Heart right ventricle (tissue), 16 donors: Measurements from ENCODE around the gene MGAM2. TPM values are rescaled to one million over a fixed set of nuclear protein-coding genes. Genes with fewer than 3 reads are reported as not detected.

Experiments
- ATAC-seq, 8 donors: fragments of 200-7000 bp; cut with Tn5 transposase; one replicate each; pipeline ENCODE4 v1.9.1; 2020; ENCODE audit warnings: mild to moderate bottlenecking in 8 of 8, moderate library complexity in 8 of 8, moderate number of reproducible peaks in 1 of 8
- DNase-seq, 2 donors: peaks; one replicate each; pipeline ENCODE4 v3.0.0-alpha.2; 2020
- H3K27ac ChIP-seq, 10 donors: fragments of 200-600 bp; sonication (generic) in 2 of 10; one replicate each; pipeline versions ENCODE4 v1.5.0 to v1.8.0; 2020 to 2022; ENCODE audit warnings: mild to moderate bottlenecking in 3 of 10
- H3K27me3 ChIP-seq, 7 donors: fragments of 200-600 bp; one replicate each; pipeline ENCODE4 v1.8.0; 2021 to 2022; ENCODE audit warnings: mild to moderate bottlenecking in 2 of 7
- H3K36me3 ChIP-seq, 9 donors: fragments of 200-600 bp; sonication (generic) in 1 of 9; one replicate each; pipeline versions ENCODE4 v1.5.0 to v1.8.0; 2020 to 2022; ENCODE audit warnings: mild to moderate bottlenecking in 2 of 9
- H3K4me1 ChIP-seq, 9 donors: fragments of 200-600 bp; sonication (generic) in 1 of 9; one replicate each; pipeline versions ENCODE4 v1.5.0 to v1.8.0; 2020 to 2022; ENCODE audit warnings: mild to moderate bottlenecking in 4 of 9
- H3K4me3 ChIP-seq, 10 donors: fragments of 200-600 bp; sonication (generic) in 2 of 10; one replicate each; pipeline versions ENCODE4 v1.5.0 to v1.8.0; 2020 to 2022; ENCODE audit warnings: mild to moderate bottlenecking in 7 of 10, moderate library complexity in 2 of 10
- H3K9me3 ChIP-seq, 11 donors: fragments of 200-600 bp in 10 of 11; sonication (generic) in 2 of 11; one replicate each; pipeline versions ENCODE4 v1.5.0 to v1.8.0; 2013 to 2022; ENCODE audit warnings: mild to moderate bottlenecking in 2 of 11, control low read depth in 1 of 11, moderate library complexity in 1 of 11
- WGBS, 2 donors: extraction: QIAGEN DNeasy Blood & Tissue Kit; methylation state at CpG; one replicate each; pipeline ENCODE4 v1.1.7; 2013; ENCODE audit warnings: inconsistent platforms in 1 of 2; 5-methylcytosine and 5-hydroxymethylcytosine counted together
- intact Hi-C, 10 donors: fragments of 100-400 bp; cut with DNase I; formaldehyde crosslinking; loops; one replicate each; pipeline versions ENCODE4 v1.11.1 to v1.14.2; 2022
- polyA plus RNA-seq, 2 donors: library from polyadenylated mRNA; stranded (reverse); fragments of 200-250 nt; gene quantifications; one replicate each; pipeline ENCODE4 v1.2.3, GENCODE V29; 2013
- total RNA-seq, 10 donors: library from RNA; stranded (reverse); fragmentation: NEBNext Ultra II Directional in 3 of 10; extraction: Animal tissue kit (Norgen Biotek cat#: 25700) in 3 of 10; gene quantifications; one replicate each; pipeline versions ENCODE4 v1.2.1 to v1.2.4, GENCODE V29; 2021 to 2023
- TF ChIP-seq, protein P1 (sequence below), 9 donors: fragments of 200-600 bp; sonication (generic) in 2 of 9; IDR thresholded peaks; one replicate each; pipeline versions ENCODE4 v1.5.0 to v1.8.0; 2021 to 2022; ENCODE audit warnings: antibody characterized with exemption in 9 of 9, mild to moderate bottlenecking in 5 of 9, moderate library complexity in 1 of 9
- donor health status: Arrhythmogenic right ventricular cardiomyopathy.
- donor health status: ischemic (EF 13 %, LVEDD 7.1; RV severe dilation, severe dysfunction).
- donor health status: healthy with polysubstance abuse.
- donor health status: DM: no; HTN: yes; CAD: no.
- donor health status: DM: no; HTN: no; CAD: no.
- donor health status: ischemic (EF 25% LVEDD 6.9; RV normal size, moderate dysfunction).
- donor health status: ischemic (EF 25% LVEDD 5.7; RV mildly dilated, moderate dysfunction).
- donor health status: healthy.
- donor health status: DM: yes; HTN: yes; CAD: no.
- donor health status: Ischemic cardiomyopathy.
- donor health status: ischemic (EF 35%, LVEDD 5.7; RV mildly dilated, moderate dysfunction).
- donor health status: nonischemic (EF 11% LVEDD 7.7; RV severe dilation, severe dysfunction).
- donor health status: DM: yes; HTN: yes; CAD: no.
- donor health status: PGD.
- donor health status: ischemic (EF 29% LVEDD 5.4; RV normal size, mild dysfunction).
- donor health status: nonischemic (EF 23%, LVEDD 6.1; RV moderate dilation, normal function).

The MGAM2 gene
- total and polyA plus RNA-seq, 12 donors = 0.05 to 0.09 (median 0.08) TPM; not detected in 9

DNA sequence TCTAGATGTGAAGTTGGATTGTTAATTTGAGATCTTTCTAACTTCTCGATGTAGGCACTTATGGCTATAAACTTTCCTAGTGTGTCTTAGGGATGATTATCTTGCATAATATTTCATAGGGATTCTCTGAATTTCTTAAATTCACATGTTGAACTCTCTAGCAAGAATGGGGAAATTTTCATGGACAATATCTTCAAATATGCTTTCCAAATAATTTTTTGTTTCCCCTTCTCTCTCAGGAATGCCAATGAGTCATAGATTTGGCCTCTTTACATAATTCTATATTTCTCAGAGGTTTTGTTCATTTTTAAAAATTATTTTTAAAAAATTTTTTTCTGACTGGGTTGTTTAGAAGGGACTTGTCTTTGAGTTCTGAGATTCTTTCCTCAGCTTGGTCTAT, 68.9 kb downstream of the MGAM2 start:
- DNase-seq = no peak
- H3K4me1 ChIP-seq = peaks cover 0 to 4% (median 0%) of the 10 kb centered on the region in 9 donors
- 80 to 89% methylated on average over 1 of the region's 1 CpG for WGBS, 2 donors
- intact Hi-C loops = loop anchor here in 3 of 10 donors (10.0 kb wide), 1 partner anchor 206 kb away; the partner anchor contains the start of gene TAS2R38 (in 3 of the 3)
- no peak for ATAC-seq
- no peaks in the 10 kb centered on the region for H3K27me3 ChIP-seq
- TF ChIP-seq, protein P1, sequence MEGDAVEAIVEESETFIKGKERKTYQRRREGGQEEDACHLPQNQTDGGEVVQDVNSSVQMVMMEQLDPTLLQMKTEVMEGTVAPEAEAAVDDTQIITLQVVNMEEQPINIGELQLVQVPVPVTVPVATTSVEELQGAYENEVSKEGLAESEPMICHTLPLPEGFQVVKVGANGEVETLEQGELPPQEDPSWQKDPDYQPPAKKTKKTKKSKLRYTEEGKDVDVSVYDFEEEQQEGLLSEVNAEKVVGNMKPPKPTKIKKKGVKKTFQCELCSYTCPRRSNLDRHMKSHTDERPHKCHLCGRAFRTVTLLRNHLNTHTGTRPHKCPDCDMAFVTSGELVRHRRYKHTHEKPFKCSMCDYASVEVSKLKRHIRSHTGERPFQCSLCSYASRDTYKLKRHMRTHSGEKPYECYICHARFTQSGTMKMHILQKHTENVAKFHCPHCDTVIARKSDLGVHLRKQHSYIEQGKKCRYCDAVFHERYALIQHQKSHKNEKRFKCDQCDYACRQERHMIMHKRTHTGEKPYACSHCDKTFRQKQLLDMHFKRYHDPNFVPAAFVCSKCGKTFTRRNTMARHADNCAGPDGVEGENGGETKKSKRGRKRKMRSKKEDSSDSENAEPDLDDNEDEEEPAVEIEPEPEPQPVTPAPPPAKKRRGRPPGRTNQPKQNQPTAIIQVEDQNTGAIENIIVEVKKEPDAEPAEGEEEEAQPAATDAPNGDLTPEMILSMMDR (IDR thresholded peaks at IDR 0.05) = no peak
- no peaks in the 10 kb centered on the region for H3K36me3 ChIP-seq
- H3K27ac ChIP-seq = no peak overlapping the region
- no peak overlapping the region for H3K4me3 ChIP-seq
- no peaks in the 10 kb centered on the region for H3K9me3 ChIP-seq

DNA sequence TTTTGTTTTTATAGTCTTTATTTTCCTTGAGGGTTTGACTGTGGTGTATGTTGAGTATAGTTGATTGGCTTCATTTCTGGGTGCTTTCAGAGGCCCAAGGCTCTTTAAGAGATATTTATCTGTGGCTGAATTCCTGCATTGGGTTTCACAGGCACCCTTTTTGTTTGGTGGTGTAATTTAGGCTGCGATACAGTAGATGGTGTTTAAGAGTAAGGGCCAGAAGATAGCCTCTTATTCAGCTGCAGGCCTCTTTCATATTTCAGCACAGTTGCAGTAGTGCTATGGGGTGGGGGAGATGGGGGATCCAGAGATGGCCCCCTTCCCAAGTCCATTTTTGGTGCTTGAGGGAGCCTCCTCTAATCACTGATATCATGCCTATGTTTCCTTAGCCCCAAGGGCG, 69.7 kb downstream of the MGAM2 start:
- TF ChIP-seq, protein P1 (IDR thresholded peaks at IDR 0.05) = no peak
- Histone ChIP-seq H3K9me3 (no peaks in the 10 kb centered on the region), H3K36me3 (no peaks in the 10 kb centered on the region), H3K4me3 (no peak overlapping the region), H3K4me1 (peaks cover 0 to 2% (median 0%) of the 10 kb centered on the region in 9 donors), H3K27ac (no peak overlapping the region), H3K27me3 (no peaks in the 10 kb centered on the region)
- intact Hi-C loops = loop anchor here in 3 of 10 donors (10.0 kb wide), 1 partner anchor 206 kb away; the partner anchor contains the start of gene TAS2R38 (in 3 of the 3)
- 77 to 85% methylated on average over 2 of the region's 2 CpGs for WGBS, 2 donors
- DNase-seq = no peak
- ATAC-seq = no peak

DNA sequence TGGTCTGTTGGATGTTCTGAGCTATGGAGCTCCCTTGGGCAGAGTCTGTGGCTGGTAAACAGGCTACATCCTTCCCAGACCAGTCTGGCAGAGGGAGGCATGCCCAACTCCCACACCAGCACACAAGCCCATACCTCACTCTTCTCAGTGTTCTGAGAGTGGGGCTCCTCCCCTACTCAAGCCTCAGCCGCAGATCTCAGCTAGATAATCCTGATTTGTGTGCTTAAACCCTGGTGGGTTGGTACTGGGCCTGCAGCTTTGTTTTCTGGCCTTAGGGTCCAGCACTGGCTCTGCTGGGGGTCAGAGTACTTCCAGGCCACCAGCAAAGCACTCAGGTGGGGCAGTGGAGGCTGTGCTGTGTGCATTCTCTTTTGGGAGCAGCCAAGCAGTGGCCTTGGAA, 70.4 kb downstream of the MGAM2 start:
- TF ChIP-seq, protein P1 (IDR thresholded peaks at IDR 0.05) = no peak
- 50 to 68% methylated on average over 1 of the region's 1 CpG for WGBS, 2 donors
- Histone ChIP-seq H3K9me3 (no peaks in the 10 kb centered on the region), H3K36me3 (no peaks in the 10 kb centered on the region), H3K27ac (no peak overlapping the region), H3K4me3 (no peak overlapping the region), H3K27me3 (no peaks in the 10 kb centered on the region), H3K4me1 (no peaks in the 10 kb centered on the region)
- DNase-seq (no peak), ATAC-seq (no peak)
- intact Hi-C loops = loop anchor here in 3 of 10 donors (10.0 kb wide), 1 partner anchor 207 kb away; the partner anchor contains the start of gene TAS2R38 (in 3 of the 3)

DNA sequence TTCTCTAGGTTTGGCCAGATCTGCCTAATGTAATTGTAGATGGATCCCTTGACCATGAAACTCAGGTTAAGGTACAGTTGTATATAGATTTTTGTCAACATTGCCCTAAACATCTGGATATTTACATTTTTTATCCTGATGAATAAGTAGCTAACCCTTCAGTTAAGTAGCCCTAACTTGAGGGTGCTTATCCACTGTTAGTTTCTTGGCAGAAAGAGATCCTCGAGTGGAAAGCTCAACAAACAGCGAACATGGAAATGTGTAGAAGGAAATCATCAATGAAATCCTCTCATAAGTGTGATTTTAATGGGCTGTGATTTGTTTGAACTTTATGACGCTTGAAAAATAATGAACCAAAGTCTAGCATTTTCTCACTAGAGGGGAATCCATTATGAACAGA, 73.6 kb downstream of the MGAM2 start:
- intact Hi-C loops = loop anchor here in 7 of 10 donors (5.0 to 10.0 kb wide), 2 partner anchors 208 to 210 kb away; partner anchors contain the start of gene TAS2R38 (in 3 of the 7)
- TF ChIP-seq, protein P1 (IDR thresholded peaks at IDR 0.05) = no peak
- no peak overlapping the region for H3K4me3 ChIP-seq
- H3K27ac ChIP-seq = no peak overlapping the region
- WGBS, 2 donors = 70 to 73% methylated on average over 3 of the region's 3 CpGs
- H3K36me3 ChIP-seq = no peaks in the 10 kb centered on the region
- ATAC-seq (no peak), DNase-seq (no peak)
- no peaks in the 10 kb centered on the region for H3K9me3 ChIP-seq
- no peaks in the 10 kb centered on the region for H3K27me3 ChIP-seq
- peaks cover 0 to 6% (median 0%) of the 10 kb centered on the region in 9 donors for H3K4me1 ChIP-seq
